Hepatocyte (in vitro differentiated cells): ENCODE results near the gene CLCNKB. TPM values are rescaled to one million over a fixed set of nuclear protein-coding genes. Genes with fewer than 3 reads are reported as not detected.
"Not testable (repeated sequence)": the region's sequence is repeated elsewhere in the genome, so short reads cannot be mapped to it uniquely, and the experiment has no call there.

Experiments
- DNase-seq: peaks from one replicate; pipeline ENCODE4 v3.0.0-alpha.2; 2016; ENCODE audit warnings: low spot score
- H2AFZ ChIP-seq: fragments of 200-600 bp; sonication (generic); 2 replicates; pipeline ENCODE4 v1.6.0; 2016; ENCODE audit warnings: antibody characterized with exemption, mild to moderate bottlenecking
- H3K27ac ChIP-seq: fragments of 200-600 bp; sonication (generic); 2 replicates; pipeline ENCODE4 v1.5.1; 2016; ENCODE audit warnings: mild to moderate bottlenecking
- H3K27me3 ChIP-seq: fragments of 200-600 bp; sonication (generic); 2 replicates; pipeline ENCODE4 v1.6.1; 2016
- H3K36me3 ChIP-seq: fragments of 200-600 bp; sonication (generic); replicated peaks from 2 replicates; pipeline ENCODE4 v1.5.1; 2016; ENCODE audit warnings: low read depth; ENCODE audit not compliant: insufficient read depth
- H3K4me1 ChIP-seq: fragments of 200-600 bp; sonication (generic); 2 replicates; pipeline ENCODE4 v1.5.1; 2016; ENCODE audit warnings: mild to moderate bottlenecking, moderate library complexity; ENCODE audit not compliant: insufficient read depth
- H3K4me2 ChIP-seq: fragments of 200-600 bp; sonication (generic); 2 replicates; pipeline ENCODE4 v1.6.0; 2016
- H3K4me3 ChIP-seq: fragments of 200-600 bp; sonication (generic); 2 replicates; pipeline ENCODE4 v1.5.1; 2016; ENCODE audit warnings: mild to moderate bottlenecking
- H3K79me2 ChIP-seq: fragments of 200-600 bp; sonication (generic); 2 replicates; pipeline ENCODE4 v1.6.0; 2017; ENCODE audit warnings: mild to moderate bottlenecking
- H3K9me2 ChIP-seq: fragments of 200-600 bp; sonication (generic); replicated peaks from 2 replicates; pipeline ENCODE4 v1.6.0; 2017; ENCODE audit warnings: mild to moderate bottlenecking; ENCODE audit not compliant: insufficient read depth
- H3K9me3 ChIP-seq: fragments of 200-600 bp; sonication (generic); 2 replicates; pipeline ENCODE4 v1.5.1; 2016; ENCODE audit warnings: low read depth, mild to moderate bottlenecking
- H4K20me1 ChIP-seq: fragments of 200-600 bp; sonication (generic); 2 replicates; pipeline ENCODE4 v1.6.0; 2016; ENCODE audit warnings: mild to moderate bottlenecking; ENCODE audit not compliant: insufficient read depth, poor library complexity, severe bottlenecking
- EZH2 ChIP-seq: fragments of 200-600 bp; sonication (generic); IDR thresholded peaks from 2 replicates; pipeline ENCODE4 v1.6.1; 2016; ENCODE audit warnings: antibody characterized with exemption, mild to moderate bottlenecking, borderline replicate concordance
- EZH2phosphoT487 ChIP-seq: fragments of 200-600 bp; sonication (generic); IDR thresholded peaks from one replicate; pipeline ENCODE4 v1.6.1; 2018; ENCODE audit warnings: antibody characterized with exemption, mild to moderate bottlenecking, low read depth, moderate library complexity; ENCODE audit not compliant: unreplicated experiment, severe bottlenecking
- WGBS: methylation state at CpG from one replicate; pipeline ENCODE4 v1.1.6; 2016; ENCODE audit warnings: low lambda C conversion rate; ENCODE audit errors: missing lambda C conversion rate; 5-methylcytosine and 5-hydroxymethylcytosine counted together
- polyA plus RNA-seq: library from polyadenylated mRNA; unstranded; fragments of >200 nt; fragmentation: Nextera tagmentation; extraction: Ambion mirVana; gene quantifications from 2 replicates; pipeline ENCODE4 v1.2.1, GENCODE V29; 2016
- total RNA-seq: library from RNA; depleted of rRNA; stranded (reverse); fragments of >200 nt; gene quantifications from 2 replicates; pipeline ENCODE4 v1.2.3, GENCODE V29; 2014
- TF ChIP-seq, protein P1 (sequence below): fragments of 200-600 bp; sonication (generic); IDR thresholded peaks from 2 replicates; pipeline ENCODE4 v1.5.1; 2016; ENCODE audit warnings: antibody characterized with exemption, mild to moderate bottlenecking; ENCODE audit not compliant: poor library complexity

CLCNKB gene
- total and polyA plus RNA-seq, 2 experiments from 2014 or later, result 0.47 to 1.4 TPM

DNA sequence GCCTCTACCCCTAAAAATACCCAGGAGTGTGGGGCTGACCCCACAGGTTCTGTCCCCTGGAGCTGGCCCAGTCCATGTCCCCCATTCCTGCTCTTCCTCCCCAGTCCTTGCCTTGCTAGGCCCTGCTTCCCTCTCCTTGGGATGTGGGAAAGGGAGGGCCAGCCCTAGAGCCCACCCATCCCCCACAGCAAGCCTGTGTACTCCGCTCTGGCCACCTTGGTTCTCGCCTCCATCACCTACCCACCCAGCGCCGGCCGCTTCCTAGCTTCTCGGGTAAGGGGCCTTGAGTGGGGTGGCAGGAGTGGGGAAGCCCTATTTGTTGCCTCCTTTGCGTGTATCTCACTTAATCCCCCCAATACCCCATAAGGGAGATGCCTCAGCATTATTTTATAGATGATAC, 6.7 kb downstream of the CLCNKB start:
- H3K27ac ChIP-seq, result no peak overlapping the region
- no peaks in the 10 kb centered on the region for H4K20me1 ChIP-seq
- no peaks in the 10 kb centered on the region for H3K79me2 ChIP-seq
- WGBS, result 89% methylated on average over 7 of the region's 7 CpGs
- no peak overlapping the region for H2AFZ ChIP-seq
- TF ChIP-seq EZH2phosphoT487 (no peak), EZH2 (no peak)
- TF ChIP-seq, protein P1, sequence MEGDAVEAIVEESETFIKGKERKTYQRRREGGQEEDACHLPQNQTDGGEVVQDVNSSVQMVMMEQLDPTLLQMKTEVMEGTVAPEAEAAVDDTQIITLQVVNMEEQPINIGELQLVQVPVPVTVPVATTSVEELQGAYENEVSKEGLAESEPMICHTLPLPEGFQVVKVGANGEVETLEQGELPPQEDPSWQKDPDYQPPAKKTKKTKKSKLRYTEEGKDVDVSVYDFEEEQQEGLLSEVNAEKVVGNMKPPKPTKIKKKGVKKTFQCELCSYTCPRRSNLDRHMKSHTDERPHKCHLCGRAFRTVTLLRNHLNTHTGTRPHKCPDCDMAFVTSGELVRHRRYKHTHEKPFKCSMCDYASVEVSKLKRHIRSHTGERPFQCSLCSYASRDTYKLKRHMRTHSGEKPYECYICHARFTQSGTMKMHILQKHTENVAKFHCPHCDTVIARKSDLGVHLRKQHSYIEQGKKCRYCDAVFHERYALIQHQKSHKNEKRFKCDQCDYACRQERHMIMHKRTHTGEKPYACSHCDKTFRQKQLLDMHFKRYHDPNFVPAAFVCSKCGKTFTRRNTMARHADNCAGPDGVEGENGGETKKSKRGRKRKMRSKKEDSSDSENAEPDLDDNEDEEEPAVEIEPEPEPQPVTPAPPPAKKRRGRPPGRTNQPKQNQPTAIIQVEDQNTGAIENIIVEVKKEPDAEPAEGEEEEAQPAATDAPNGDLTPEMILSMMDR, result no peak
- peaks cover 7% of the 10 kb centered on the region for H3K4me1 ChIP-seq
- no peak overlapping the region for H3K4me2 ChIP-seq
- no peak for DNase-seq
- no peaks in the 10 kb centered on the region for H3K27me3 ChIP-seq
- no peak overlapping the region for H3K4me3 ChIP-seq
- H3K9me2 ChIP-seq, result no peaks in the 10 kb centered on the region
- no peaks in the 10 kb centered on the region for H3K9me3 ChIP-seq
- H3K36me3 ChIP-seq, result no peaks in the 10 kb centered on the region

DNA sequence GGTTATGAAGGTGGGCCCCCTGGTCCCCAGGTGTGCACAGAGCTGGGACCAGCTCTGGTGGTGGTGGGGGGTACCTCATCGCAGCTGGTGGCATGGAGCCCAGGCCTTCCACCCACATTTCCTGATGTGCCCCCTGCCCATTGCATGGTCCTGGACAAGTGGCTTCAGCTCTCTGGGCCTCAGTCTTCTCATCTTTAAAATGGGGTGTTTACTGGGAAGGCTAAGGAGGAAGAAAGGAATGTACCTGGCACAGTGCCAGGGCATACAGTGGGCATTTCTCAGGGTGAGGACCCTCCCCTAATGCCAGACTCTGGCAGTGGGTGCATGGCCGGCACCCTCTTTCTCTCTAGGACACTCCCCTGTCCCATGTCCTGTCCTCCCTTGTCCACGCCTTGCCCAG, 7.5 kb downstream of the CLCNKB start:
- H3K36me3 ChIP-seq, result no peaks in the 10 kb centered on the region
- no peaks in the 10 kb centered on the region for H3K27me3 ChIP-seq

DNA sequence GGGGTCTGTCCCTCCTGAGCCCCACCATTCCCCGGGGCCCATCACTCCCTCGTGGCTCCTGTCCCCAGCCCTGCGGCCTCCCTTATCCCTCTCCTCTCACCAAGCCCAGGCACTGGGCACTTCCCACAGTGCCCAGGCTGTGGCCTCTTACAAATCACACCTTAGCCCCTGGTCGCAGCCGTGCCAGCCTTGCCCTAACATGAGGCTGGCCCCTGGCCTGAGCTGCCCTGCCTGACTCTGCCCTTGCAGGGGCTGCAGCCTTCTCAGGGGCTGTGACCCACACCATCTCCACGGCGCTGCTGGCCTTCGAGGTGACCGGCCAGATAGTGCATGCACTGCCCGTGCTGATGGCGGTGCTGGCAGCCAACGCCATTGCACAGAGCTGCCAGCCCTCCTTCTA, 8.4 kb downstream of the CLCNKB start:
- H3K79me2 ChIP-seq, H2AFZ ChIP-seq, H3K9me2 ChIP-seq, H3K9me3 ChIP-seq, H3K27ac ChIP-seq, H3K4me2 ChIP-seq, H3K4me1 ChIP-seq, H3K4me3 ChIP-seq, H3K36me3 ChIP-seq, DNase-seq, H3K27me3 ChIP-seq, H4K20me1 ChIP-seq: not testable (repeated sequence)
- over 99% methylated on average over 12 of the region's 12 CpGs for WGBS

More for the DNA sequence above, 7.5 kb downstream of the CLCNKB start:
- TF ChIP-seq EZH2phosphoT487 (no peak), EZH2 (no peak)
- TF ChIP-seq, protein P1, result no peak
- Histone ChIP-seq H3K9me2 (no peaks in the 10 kb centered on the region), H3K9me3 (no peaks in the 10 kb centered on the region), H3K79me2 (no peaks in the 10 kb centered on the region), H3K4me1 (peaks cover 7% of the 10 kb centered on the region), H3K27ac (no peak overlapping the region), H3K4me3 (no peak overlapping the region), H3K4me2 (no peak overlapping the region), H4K20me1 (no peaks in the 10 kb centered on the region), H2AFZ (no peak overlapping the region)
- 95% methylated on average over 3 of the region's 3 CpGs for WGBS
- no peak for DNase-seq

DNA sequence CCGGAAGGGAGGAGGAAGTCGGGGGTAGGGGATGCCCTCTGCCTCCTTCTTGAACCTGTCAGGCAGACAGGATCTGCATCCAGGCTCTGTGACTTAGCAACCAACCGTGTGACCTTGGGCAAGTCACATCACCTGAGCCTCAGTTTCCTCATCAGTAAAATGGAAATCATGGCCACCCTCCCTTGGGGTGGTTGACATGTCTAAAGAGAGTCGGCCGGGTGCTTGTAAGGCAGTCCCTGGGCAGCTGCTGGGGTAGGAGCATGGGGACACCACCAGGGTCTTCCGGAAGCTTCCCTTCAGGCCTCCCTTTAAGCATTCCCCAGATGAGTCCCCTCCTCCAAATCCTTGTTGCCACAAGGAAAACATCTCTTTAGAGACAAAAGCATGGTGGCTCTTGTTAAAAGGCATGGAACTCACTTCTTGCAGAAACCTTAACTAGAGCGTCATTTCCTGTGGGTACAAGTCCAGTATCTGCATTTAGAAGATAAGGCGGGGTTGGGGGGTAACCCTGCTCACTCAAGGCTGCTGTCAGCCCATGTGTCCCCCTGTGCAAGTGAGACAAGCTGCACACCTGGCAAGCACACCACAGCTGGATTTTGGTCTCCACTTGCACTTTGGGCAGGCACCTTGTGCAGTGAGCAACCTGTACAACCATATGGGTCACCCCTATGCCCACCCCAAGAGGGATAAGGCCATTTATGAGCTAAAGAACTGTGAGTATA, 10.4 kb downstream of the CLCNKB start:
- 98% methylated on average over 8 of the region's 8 CpGs for WGBS
- no peak for DNase-seq
- H3K4me1 ChIP-seq, result peaks cover 2% of the 10 kb centered on the region
- H3K79me2 ChIP-seq, result no peaks in the 10 kb centered on the region
- H4K20me1 ChIP-seq, result no peaks in the 10 kb centered on the region
- no peak overlapping the region for H3K4me3 ChIP-seq
- no peak for TF ChIP-seq EZH2
- TF ChIP-seq EZH2phosphoT487, result no peak
- TF ChIP-seq, protein P1, result no peak
- no peaks in the 10 kb centered on the region for H3K27me3 ChIP-seq
- H3K9me3 ChIP-seq, result no peaks in the 10 kb centered on the region
- no peak overlapping the region for H2AFZ ChIP-seq
- H3K27ac ChIP-seq, result no peak overlapping the region
- no peaks in the 10 kb centered on the region for H3K36me3 ChIP-seq
- H3K9me2 ChIP-seq, result no peaks in the 10 kb centered on the region
- H3K4me2 ChIP-seq, result no peak overlapping the region
